Sigmoid colon (tissue), 7 donors: ENCODE data around the gene TRAPPC12. TPM values are rescaled to one million over a fixed set of nuclear protein-coding genes. Genes with fewer than 3 reads are reported as not detected.

Experiments used
- DNase-seq: peaks from one replicate; pipeline ENCODE4 v3.0.0-alpha.2; 2019
- H3K27ac ChIP-seq, 4 donors: fragments of 200-600 bp; sonication (generic); one replicate each; pipeline ENCODE4 v1.5.1; 2016 to 2019; ENCODE audit warnings: mild to moderate bottlenecking in 1 of 4
- H3K27me3 ChIP-seq, 3 donors: fragments of 200-600 bp; sonication (generic); one replicate each; pipeline ENCODE4 v1.5.1; 2019; ENCODE audit warnings: mild to moderate bottlenecking in 1 of 3
- H3K36me3 ChIP-seq, 4 donors: fragments of 200-600 bp; sonication (generic); one replicate each; pipeline ENCODE4 v1.5.1; 2016 to 2019
- H3K4me1 ChIP-seq, 4 donors: fragments of 200-600 bp; sonication (generic); one replicate each; pipeline ENCODE4 v1.5.1; 2017 to 2019
- H3K4me3 ChIP-seq, 4 donors: fragments of 200-600 bp; sonication (generic); one replicate each; pipeline ENCODE4 v1.5.1; 2017 to 2019; ENCODE audit warnings: mild to moderate bottlenecking in 2 of 4, moderate library complexity in 1 of 4
- H3K9me3 ChIP-seq, 4 donors: fragments of 200-600 bp in 3 of 4; sonication (generic) in 3 of 4; one replicate each; pipeline versions ENCODE4 v1.5.1 to v1.6.1; 2013 to 2019
- CTCF ChIP-seq, 4 experiments: fragments of 450-650 bp in 3 of 4; fragments of 200-600 bp in 1 of 4; IDR thresholded peaks; one replicate each; pipeline ENCODE4 v1.5.1; 2016 to 2019; ENCODE audit warnings: antibody characterized with exemption in 4 of 4, mild to moderate bottlenecking in 3 of 4, moderate library complexity in 2 of 4
- EP300 ChIP-seq, 4 donors: sonication (generic); formaldehyde crosslinking; IDR thresholded peaks; one replicate each; pipeline ENCODE4 v1.6.1; 2017; ENCODE audit warnings: antibody characterized with exemption in 4 of 4
- POLR2A ChIP-seq, 2 donors: fragments of 450-650 bp; IDR thresholded peaks; one replicate each; pipeline ENCODE4 v1.6.1; 2016; ENCODE audit warnings: antibody characterized with exemption in 2 of 2, mild to moderate bottlenecking in 2 of 2, moderate library complexity in 2 of 2
- POLR2AphosphoS5 ChIP-seq, 4 donors: sonication (generic); formaldehyde crosslinking; IDR thresholded peaks; one replicate each; pipeline ENCODE4 v1.6.1; 2017; ENCODE audit warnings: antibody characterized with exemption in 4 of 4
- WGBS, 2 donors: extraction: QIAGEN DNeasy Blood & Tissue Kit; methylation state at CpG; one replicate each; pipeline ENCODE4 v1.1.7; 2013; 5-methylcytosine and 5-hydroxymethylcytosine counted together
- intact Hi-C: fragments of 100-400 bp; cut with DNase I; formaldehyde crosslinking; loops from one replicate; pipeline ENCODE4 v1.15.1; 2023
- polyA plus RNA-seq, 3 donors: library from polyadenylated mRNA; stranded (reverse); fragments of 200-250 nt; gene quantifications; one replicate each; pipeline ENCODE4 v1.2.3, GENCODE V29; 2013
- total RNA-seq, 4 donors: library from RNA; depleted of rRNA; stranded (reverse); fragments of >200 nt; gene quantifications; one replicate each; pipeline ENCODE4 v1.1.0, GENCODE V29; 2016
- donor health status: healthy with polysubstance abuse.
- donor health status: Bipolar disorder and iron deficiency.
- donor health status: healthy.

The TRAPPC12 gene
- total and polyA plus RNA-seq, 7 donors: 22.7 to 79.5 (median 50.5) TPM

- Histone ChIP-seq H3K36me3 (peaks cover 6 to 64% (median 34%) of the 10 kb centered on the region in 4 donors), H3K4me3 (no peak overlapping the region), H3K27me3 (no peaks in the 10 kb centered on the region), H3K4me1 (peaks cover 0 to 13% (median 0%) of the 10 kb centered on the region in 4 donors), H3K9me3 (no peaks in the 10 kb centered on the region), H3K27ac (peak overlapping the region; percentile 29 to 70 (median 38))
- intact Hi-C loops: no loop called here
- TF ChIP-seq CTCF (IDR thresholded peaks at IDR 0.05) (peak; percentile 66 to 96 (median 85)), POLR2AphosphoS5 (IDR thresholded peaks at IDR 0.05) (no peak)
- peak; percentile 51 for DNase-seq
- 66 to 80% methylated on average over 12 of the region's 12 CpGs for WGBS, 2 donors
Observed at GRCh38 chr2:3461801-3462492, 82.5 kb downstream of the TRAPPC12 start.

- no peaks in the 10 kb centered on the region for H3K9me3 ChIP-seq
- 64 to 85% methylated on average over 10 of the region's 10 CpGs for WGBS, 2 donors
- H3K27me3 ChIP-seq: no peaks in the 10 kb centered on the region
- no peak overlapping the region for H3K4me3 ChIP-seq
- TF ChIP-seq EP300 (IDR thresholded peaks at IDR 0.05) (no peak), CTCF (IDR thresholded peaks at IDR 0.05) (peak in 1 of 4 experiments; percentile 14)
- DNase-seq: peak; percentile 43
- intact Hi-C loops: no loop called here
- H3K27ac ChIP-seq: no peak overlapping the region
- peaks cover 0 to 13% (median 0%) of the 10 kb centered on the region in 4 donors for H3K4me1 ChIP-seq
- H3K36me3 ChIP-seq: peaks cover 13 to 64% (median 37%) of the 10 kb centered on the region in 4 donors
Observed at GRCh38 chr2:3462493-3463104, 83.1 kb downstream of the TRAPPC12 start.

- 92 to 95% methylated on average over 25 of the region's 25 CpGs for WGBS, 2 donors
- Histone ChIP-seq H3K9me3 (no peaks in the 10 kb centered on the region), H3K27me3 (no peaks in the 10 kb centered on the region), H3K36me3 (peaks cover 17 to 64% (median 35%) of the 10 kb centered on the region in 4 donors), H3K4me3 (no peak overlapping the region), H3K27ac (no peak overlapping the region), H3K4me1 (peaks cover 0 to 13% (median 0%) of the 10 kb centered on the region in 4 donors)
- peak; percentile 55 for DNase-seq
- intact Hi-C loops: no loop called here
- TF ChIP-seq CTCF (IDR thresholded peaks at IDR 0.05): no peak
- TF ChIP-seq POLR2A (IDR thresholded peaks at IDR 0.05): no peak
Observed at GRCh38 chr2:3463186-3463835, 83.8 kb downstream of the TRAPPC12 start.

GRCh38 chr2:3463944-3464343, 84.5 kb downstream of the TRAPPC12 start:
- DNase-seq: no peak
- peaks cover 17 to 64% (median 38%) of the 10 kb centered on the region in 4 donors for H3K36me3 ChIP-seq

GRCh38 chr2:3464401-3465005, 85.0 kb downstream of the TRAPPC12 start:
- no peak for TF ChIP-seq CTCF (IDR thresholded peaks at IDR 0.05)
- no peak for TF ChIP-seq POLR2A (IDR thresholded peaks at IDR 0.05)
- no peak for TF ChIP-seq POLR2AphosphoS5 (IDR thresholded peaks at IDR 0.05)
- TF ChIP-seq EP300 (IDR thresholded peaks at IDR 0.05): no peak
- Histone ChIP-seq H3K9me3 (no peaks in the 10 kb centered on the region), H3K4me1 (peaks cover 0 to 23% (median 8%) of the 10 kb centered on the region in 4 donors), H3K4me3 (no peak overlapping the region), H3K36me3 (peaks cover 17 to 67% (median 40%) of the 10 kb centered on the region in 4 donors), H3K27me3 (no peaks in the 10 kb centered on the region), H3K27ac (peak overlapping the region in 2 of 4 donors; percentile 48 to 63)
- DNase-seq: peak; percentile 53
- 96 to 98% methylated on average over 21 of the region's 21 CpGs for WGBS, 2 donors
- intact Hi-C loops: no loop called here

More at GRCh38 chr2:3463944-3464343, 84.5 kb downstream of the TRAPPC12 start:
- H3K9me3 ChIP-seq: no peaks in the 10 kb centered on the region
- WGBS, 2 donors: 94 to 96% methylated on average over 13 of the region's 13 CpGs
- no peak for TF ChIP-seq POLR2AphosphoS5 (IDR thresholded peaks at IDR 0.05)
- TF ChIP-seq POLR2A (IDR thresholded peaks at IDR 0.05): no peak
- intact Hi-C loops: no loop called here
- no peaks in the 10 kb centered on the region for H3K27me3 ChIP-seq
- no peak overlapping the region for H3K4me3 ChIP-seq
- H3K27ac ChIP-seq: no peak overlapping the region
- H3K4me1 ChIP-seq: peaks cover 0 to 18% (median 2%) of the 10 kb centered on the region in 4 donors
